AG09319 (cell line): ENCODE measurements around the gene PGAP6.

ENCODE experiments used
- DNase-seq: peaks from one replicate; pipeline ENCODE4 v3.0.0-alpha.2; 2010; ENCODE audit warnings: low read depth; ENCODE audit errors: extremely low read depth
- TF ChIP-seq, protein P1 (sequence below): IDR thresholded peaks from 2 replicates; pipeline ENCODE4 v1.5.1; 2011; ENCODE audit warnings: low read depth, mild to moderate bottlenecking, inconsistent platforms, low read length, moderate library complexity

PGAP6 gene, protein sequence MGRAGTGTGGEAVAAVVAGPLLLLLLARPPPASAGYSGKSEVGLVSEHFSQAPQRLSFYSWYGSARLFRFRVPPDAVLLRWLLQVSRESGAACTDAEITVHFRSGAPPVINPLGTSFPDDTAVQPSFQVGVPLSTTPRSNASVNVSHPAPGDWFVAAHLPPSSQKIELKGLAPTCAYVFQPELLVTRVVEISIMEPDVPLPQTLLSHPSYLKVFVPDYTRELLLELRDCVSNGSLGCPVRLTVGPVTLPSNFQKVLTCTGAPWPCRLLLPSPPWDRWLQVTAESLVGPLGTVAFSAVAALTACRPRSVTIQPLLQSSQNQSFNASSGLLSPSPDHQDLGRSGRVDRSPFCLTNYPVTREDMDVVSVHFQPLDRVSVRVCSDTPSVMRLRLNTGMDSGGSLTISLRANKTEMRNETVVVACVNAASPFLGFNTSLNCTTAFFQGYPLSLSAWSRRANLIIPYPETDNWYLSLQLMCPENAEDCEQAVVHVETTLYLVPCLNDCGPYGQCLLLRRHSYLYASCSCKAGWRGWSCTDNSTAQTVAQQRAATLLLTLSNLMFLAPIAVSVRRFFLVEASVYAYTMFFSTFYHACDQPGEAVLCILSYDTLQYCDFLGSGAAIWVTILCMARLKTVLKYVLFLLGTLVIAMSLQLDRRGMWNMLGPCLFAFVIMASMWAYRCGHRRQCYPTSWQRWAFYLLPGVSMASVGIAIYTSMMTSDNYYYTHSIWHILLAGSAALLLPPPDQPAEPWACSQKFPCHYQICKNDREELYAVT

DNA sequence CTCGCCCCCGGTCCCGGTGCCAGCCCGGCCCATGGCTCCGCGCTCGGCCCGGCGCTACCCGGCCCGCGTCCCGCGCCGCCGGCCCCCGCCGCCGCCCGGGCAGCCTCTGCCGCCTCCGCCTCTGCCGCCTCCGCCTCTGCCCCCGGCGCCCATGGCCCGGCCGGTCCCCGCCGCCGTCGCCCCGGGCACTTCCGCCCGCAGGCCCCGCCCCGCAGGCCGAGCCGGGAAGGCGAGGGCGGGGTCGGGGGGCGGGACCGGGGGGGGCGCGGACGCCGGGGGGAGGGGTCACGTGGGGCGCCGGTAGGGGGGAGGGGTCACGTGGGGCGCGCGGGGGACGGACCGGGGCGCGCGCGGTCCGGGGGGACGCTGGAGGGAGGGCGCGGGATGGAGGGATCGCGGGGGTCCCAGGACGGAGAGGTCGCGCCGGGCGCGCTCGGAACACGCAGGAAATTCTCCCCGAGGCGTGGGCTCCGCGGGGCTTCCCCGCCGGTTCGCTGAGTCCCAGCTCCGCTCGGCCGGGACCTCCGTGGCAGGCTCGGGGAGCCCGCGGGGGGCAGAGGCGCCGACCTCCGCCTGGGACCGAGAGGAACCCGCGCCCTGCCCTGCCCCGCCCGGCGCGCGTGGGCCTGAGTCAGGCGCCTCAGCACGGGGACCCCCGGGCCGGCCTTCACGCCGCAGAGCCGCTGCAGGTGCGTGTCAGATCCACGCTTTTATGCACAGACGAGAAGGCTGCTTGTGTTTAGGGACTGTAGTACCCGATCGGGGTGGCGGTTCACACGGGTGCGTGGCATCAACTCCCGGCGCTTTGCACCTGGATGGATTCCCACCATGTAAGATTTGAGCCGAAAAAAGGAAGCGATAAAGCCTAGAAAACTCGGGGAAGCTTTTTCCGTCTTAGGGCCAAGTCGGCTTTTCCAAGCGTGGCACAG, at the start of gene PGAP6:
TSS of gene PGAP6 (minus strand) at position 190 of the 929 bp plus-strand sequence. CDS start at position 33, 157 bp downstream.
- TF ChIP-seq, protein P1, sequence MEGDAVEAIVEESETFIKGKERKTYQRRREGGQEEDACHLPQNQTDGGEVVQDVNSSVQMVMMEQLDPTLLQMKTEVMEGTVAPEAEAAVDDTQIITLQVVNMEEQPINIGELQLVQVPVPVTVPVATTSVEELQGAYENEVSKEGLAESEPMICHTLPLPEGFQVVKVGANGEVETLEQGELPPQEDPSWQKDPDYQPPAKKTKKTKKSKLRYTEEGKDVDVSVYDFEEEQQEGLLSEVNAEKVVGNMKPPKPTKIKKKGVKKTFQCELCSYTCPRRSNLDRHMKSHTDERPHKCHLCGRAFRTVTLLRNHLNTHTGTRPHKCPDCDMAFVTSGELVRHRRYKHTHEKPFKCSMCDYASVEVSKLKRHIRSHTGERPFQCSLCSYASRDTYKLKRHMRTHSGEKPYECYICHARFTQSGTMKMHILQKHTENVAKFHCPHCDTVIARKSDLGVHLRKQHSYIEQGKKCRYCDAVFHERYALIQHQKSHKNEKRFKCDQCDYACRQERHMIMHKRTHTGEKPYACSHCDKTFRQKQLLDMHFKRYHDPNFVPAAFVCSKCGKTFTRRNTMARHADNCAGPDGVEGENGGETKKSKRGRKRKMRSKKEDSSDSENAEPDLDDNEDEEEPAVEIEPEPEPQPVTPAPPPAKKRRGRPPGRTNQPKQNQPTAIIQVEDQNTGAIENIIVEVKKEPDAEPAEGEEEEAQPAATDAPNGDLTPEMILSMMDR, result no peak
- DNase-seq, result no peak

DNA sequence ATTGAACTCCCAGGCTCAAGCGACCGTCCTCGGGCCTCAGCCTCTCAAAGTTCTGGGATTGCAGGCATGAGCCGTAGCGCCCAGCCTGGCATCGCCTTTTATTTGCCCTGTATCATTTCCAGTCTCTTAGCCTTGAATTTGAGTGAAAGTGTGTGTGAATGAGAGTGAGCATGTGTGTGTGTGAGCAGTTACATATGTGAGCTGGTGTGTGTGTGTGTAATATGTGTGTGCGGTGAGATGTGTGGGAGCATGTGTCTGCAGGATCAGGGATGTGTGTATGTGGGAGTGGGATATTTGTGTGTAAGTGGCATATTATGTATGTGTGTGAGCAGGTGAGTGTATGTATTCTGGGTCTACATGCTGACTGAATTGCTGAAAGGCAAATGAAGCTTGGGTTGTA, 49.1 kb upstream of the PGAP6 start:
- TF ChIP-seq, protein P1, result no peak
- DNase-seq, result no peak

DNA sequence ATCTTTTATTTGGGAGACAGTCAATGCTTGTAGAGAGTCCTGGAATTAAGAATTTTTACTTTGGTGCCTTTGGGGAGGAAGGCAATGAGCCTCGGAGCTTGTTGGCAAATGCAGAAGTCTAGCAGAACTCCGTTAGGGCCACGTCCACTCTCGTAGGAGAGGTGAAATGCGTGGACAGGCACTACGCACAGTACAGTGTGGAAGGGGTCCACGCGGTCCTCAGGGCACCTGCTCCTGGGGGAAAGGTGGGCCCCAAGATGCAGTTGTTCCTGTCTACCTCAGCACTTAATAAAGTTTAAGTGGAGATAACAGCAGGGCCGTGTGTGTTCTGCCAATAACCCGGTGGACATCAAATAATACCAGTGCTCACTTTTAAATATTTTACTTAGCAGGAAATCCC, 45.5 kb upstream of the PGAP6 start:
- TF ChIP-seq, protein P1, result no peak
- DNase-seq, result no peak

DNA sequence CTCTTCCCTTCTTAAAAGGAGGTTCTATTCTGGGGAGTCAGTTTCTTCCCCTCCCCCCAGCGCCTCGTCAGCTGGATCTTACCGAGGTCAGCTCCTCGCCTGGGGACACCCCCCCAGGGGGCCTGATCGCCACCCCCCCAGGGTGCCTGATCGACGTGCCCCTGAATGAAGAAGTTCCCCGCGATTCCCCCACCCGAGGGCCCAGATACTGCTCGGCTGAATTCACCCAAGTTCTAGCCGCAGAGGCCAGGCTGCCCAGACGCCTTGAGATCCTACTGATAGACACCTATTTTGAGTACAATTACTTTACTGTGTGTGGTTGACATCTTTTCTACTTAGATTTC, 45.1 kb upstream of the PGAP6 start:
- TF ChIP-seq, protein P1, result no peak
- DNase-seq, result no peak

DNA sequence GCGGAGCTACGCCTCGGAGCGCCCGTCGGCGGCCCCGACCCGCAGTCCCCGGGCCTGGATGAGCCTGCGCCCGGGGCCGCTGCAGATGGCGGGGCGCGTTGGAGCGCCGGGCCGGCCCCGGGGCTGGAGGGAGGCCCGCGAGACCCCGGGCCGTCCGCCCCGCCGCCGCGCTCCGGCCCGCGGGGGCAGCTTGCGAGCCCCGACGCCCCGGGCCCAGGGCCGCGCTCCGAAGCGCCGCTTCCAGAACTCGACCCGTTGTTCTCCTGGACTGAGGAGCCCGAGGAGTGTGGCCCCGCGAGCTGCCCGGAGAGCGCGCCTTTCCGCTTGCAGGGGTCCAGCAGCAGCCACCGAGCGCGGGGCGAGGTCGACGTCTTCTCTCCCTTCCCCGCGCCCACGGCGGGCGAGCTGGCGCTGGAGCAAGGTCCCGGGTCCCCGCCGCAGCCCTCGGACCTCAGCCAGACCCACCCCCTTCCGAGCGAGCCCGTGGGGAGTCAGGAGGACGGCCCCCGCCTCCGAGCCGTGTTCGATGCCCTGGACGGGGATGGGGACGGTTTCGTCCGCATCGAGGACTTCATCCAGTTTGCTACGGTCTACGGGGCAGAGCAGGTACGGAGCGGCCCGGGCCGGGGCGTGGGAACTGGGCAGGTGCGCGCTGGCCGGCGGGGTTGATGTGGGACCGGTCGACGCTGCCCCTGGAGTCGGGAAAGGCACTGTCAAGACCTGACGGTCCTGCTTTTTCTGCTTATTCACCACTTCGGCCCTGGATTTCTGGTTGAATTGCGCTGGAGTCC, 44.5 kb upstream of the PGAP6 start:
- DNase-seq, result no peak

DNA sequence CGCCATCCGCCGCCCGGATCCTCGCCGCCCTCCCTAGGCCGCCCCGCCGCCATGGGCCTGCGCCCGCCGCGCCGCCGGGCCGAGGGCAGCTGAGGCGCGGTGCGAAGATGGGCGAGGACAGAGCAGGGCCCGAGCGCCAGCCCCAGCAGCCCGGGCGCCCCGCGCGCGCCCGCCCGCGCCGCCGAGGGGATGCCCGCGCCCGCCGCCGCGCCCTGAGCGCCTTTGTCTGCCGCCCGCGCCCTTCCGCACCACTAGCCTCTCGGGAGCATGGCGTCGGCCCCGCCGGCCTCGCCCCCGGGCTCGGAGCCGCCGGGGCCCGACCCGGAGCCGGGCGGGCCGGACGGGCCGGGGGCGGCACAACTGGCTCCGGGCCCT, 43.9 kb upstream of the PGAP6 start:
- TF ChIP-seq, protein P1, result no peak

More for the DNA sequence above, 44.5 kb upstream of the PGAP6 start:
- TF ChIP-seq, protein P1, result no peak

More for the DNA sequence above, 43.9 kb upstream of the PGAP6 start:
- no peak for DNase-seq
